ENCODE data around the gene DEXI.

DEXI gene

DNA sequence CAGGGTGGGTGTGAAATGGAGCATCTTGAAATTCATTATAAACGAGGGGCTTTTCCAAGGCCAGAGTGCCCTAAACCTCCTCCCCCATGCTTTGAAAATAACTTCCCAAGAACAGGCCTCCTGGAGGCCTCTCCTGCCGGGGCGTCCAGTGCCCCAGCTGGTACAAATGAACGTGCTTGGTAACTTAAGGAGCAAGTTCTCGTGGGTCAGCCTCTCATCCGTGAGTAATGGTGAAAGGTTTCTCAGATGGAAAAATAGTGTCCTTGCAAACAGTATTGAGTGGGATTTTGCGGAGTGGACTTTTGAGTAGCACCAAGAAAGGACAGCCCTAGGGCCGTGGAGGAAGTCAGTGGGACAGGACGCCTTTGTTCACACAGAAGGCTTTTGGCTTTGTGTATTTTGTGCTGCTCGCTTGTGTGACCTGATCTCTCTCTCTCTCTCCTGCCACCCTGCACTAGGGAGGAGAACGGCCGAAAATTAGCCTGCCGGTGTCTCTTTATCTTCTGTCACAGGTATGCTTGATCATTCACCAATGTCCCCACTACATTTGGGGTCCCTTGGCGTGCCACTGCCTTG is 36.7 kb upstream of the DEXI start:
- Histone ChIP-seq H3K4me2 (ENCODE audit: low read length) (no peak overlapping the region), H3K9me3 (ENCODE audit: control insufficient read depth, low read length) (no peaks in the 10 kb centered on the region), H3K27ac (no peak overlapping the region), H3K4me3 (ENCODE audit: low read depth, low read length) (no peak overlapping the region), H2AFZ (no peak overlapping the region), H3K9ac (no peak overlapping the region), H3K79me2 (no peaks in the 10 kb centered on the region), H3K36me3 (ENCODE audit: control insufficient read depth, insufficient read depth, low read length) (no peaks in the 10 kb centered on the region), H3K4me1 (no peaks in the 10 kb centered on the region), H3K27me3 (ENCODE audit: control insufficient read depth, insufficient read depth, low read length) (no peaks in the 10 kb centered on the region)
- TF ChIP-seq, protein P1, sequence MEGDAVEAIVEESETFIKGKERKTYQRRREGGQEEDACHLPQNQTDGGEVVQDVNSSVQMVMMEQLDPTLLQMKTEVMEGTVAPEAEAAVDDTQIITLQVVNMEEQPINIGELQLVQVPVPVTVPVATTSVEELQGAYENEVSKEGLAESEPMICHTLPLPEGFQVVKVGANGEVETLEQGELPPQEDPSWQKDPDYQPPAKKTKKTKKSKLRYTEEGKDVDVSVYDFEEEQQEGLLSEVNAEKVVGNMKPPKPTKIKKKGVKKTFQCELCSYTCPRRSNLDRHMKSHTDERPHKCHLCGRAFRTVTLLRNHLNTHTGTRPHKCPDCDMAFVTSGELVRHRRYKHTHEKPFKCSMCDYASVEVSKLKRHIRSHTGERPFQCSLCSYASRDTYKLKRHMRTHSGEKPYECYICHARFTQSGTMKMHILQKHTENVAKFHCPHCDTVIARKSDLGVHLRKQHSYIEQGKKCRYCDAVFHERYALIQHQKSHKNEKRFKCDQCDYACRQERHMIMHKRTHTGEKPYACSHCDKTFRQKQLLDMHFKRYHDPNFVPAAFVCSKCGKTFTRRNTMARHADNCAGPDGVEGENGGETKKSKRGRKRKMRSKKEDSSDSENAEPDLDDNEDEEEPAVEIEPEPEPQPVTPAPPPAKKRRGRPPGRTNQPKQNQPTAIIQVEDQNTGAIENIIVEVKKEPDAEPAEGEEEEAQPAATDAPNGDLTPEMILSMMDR (IDR thresholded peaks at IDR 0.05), result no peak

DNA sequence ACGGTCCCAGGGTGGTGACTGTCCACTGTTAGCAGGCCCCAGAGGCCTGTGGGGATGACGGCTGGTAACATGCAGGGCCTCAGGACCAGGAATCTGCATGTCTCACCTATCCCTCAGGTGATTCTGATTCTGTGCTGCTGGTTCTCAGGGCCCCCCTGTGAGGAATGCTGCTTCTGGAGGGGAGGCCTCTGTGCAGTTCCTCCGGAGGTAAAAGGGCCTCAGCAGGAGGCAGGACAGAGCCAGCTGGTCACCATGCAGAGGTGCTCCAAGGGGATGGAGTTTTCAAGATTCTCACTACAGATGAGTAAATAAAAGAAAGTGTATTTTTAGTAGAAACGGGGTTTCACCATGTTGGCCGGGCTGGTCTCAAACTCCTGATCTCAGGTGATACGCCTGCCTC is 35.9 kb upstream of the DEXI start:
- Histone ChIP-seq H3K9ac (no peak overlapping the region), H3K4me3 (ENCODE audit: low read depth, low read length) (no peak overlapping the region), H3K4me1 (no peaks in the 10 kb centered on the region), H3K79me2 (peaks cover 2% of the 10 kb centered on the region), H3K36me3 (ENCODE audit: control insufficient read depth, insufficient read depth, low read length) (no peaks in the 10 kb centered on the region), H2AFZ (no peak overlapping the region), H3K27me3 (ENCODE audit: control insufficient read depth, insufficient read depth, low read length) (no peaks in the 10 kb centered on the region), H3K27ac (no peak overlapping the region), H3K9me3 (ENCODE audit: control insufficient read depth, low read length) (no peaks in the 10 kb centered on the region), H3K4me2 (ENCODE audit: low read length) (no peak overlapping the region)
- TF ChIP-seq, protein P1 (IDR thresholded peaks at IDR 0.05), result no peak

GRCh38 chr16:10976634-10977033 is 34.4 kb upstream of the DEXI start:
- no peaks in the 10 kb centered on the region for H3K27me3 ChIP-seq (ENCODE audit: control insufficient read depth, insufficient read depth, low read length)
- H3K27ac ChIP-seq, result no peak overlapping the region
- H3K4me3 ChIP-seq (ENCODE audit: low read depth, low read length), result no peak overlapping the region
- TF ChIP-seq, protein P1 (IDR thresholded peaks at IDR 0.05), result no peak
- H3K9ac ChIP-seq, result no peak overlapping the region
- no peaks in the 10 kb centered on the region for H3K4me1 ChIP-seq
- no peaks in the 10 kb centered on the region for H3K36me3 ChIP-seq (ENCODE audit: control insufficient read depth, insufficient read depth, low read length)
- no peak overlapping the region for H2AFZ ChIP-seq
- no peak overlapping the region for H3K4me2 ChIP-seq (ENCODE audit: low read length)
- no peaks in the 10 kb centered on the region for H3K9me3 ChIP-seq (ENCODE audit: control insufficient read depth, low read length)
- H3K79me2 ChIP-seq, result peaks cover 4% of the 10 kb centered on the region

- no peaks in the 10 kb centered on the region for H3K4me1 ChIP-seq
- no peak overlapping the region for H3K4me3 ChIP-seq (ENCODE audit: low read depth, low read length)
- H3K4me2 ChIP-seq (ENCODE audit: low read length), result no peak overlapping the region
- H3K27ac ChIP-seq, result no peak overlapping the region
- no peaks in the 10 kb centered on the region for H3K27me3 ChIP-seq (ENCODE audit: control insufficient read depth, insufficient read depth, low read length)
- no peak overlapping the region for H3K9ac ChIP-seq
- H3K79me2 ChIP-seq, result peaks cover 4% of the 10 kb centered on the region
- H3K36me3 ChIP-seq (ENCODE audit: control insufficient read depth, insufficient read depth, low read length), result no peaks in the 10 kb centered on the region
- H2AFZ ChIP-seq, result no peak overlapping the region
- TF ChIP-seq, protein P1 (IDR thresholded peaks at IDR 0.05), result no peak
- H3K9me3 ChIP-seq (ENCODE audit: control insufficient read depth, low read length), result no peaks in the 10 kb centered on the region
Measured at GRCh38 chr16:10972819-10973464, 30.7 kb upstream of the DEXI start.

Data from parathyroid adenoma (tissue), 2 donors.